ENCODE results near the gene CELSR2.
"Not testable (repeated sequence)": the region's sequence is repeated elsewhere in the genome, so short reads cannot be mapped to it uniquely, and the experiment has no call there.

- TF ChIP-seq POLR2A, POLR2AphosphoS5 (IDR thresholded peaks at IDR 0.05; ENCODE audit: low read depth, low read length): not testable (repeated sequence)
Observed at GRCh38 chr1:109221201-109221600, 28.1 kb upstream of the CELSR2 start.

Data from GM12891 (cell line).